ENCODE results near the gene MAST4. TPM values are rescaled to one million over a fixed set of nuclear protein-coding genes. Genes with fewer than 3 reads are reported as not detected.

Gene MAST4
- polyA plus RNA-seq, 1 experiment = 4.0 TPM

GRCh38 chr5:66974256-66974655, 378.1 kb downstream of the MAST4 start:
- Histone ChIP-seq H3K4me3 (ENCODE audit: low read depth, low read length) (no peak overlapping the region), H3K36me3 (ENCODE audit: control insufficient read depth, insufficient read depth, low read length) (no peaks in the 10 kb centered on the region), H3K27me3 (ENCODE audit: control insufficient read depth, insufficient read depth, low read length) (no peaks in the 10 kb centered on the region)
- ChIA-PET POLR2A (no interaction called here), CTCF (interaction anchor here (0.8 to 5.3 kb wide), 3 partner anchors 13 to 175 kb away, joined by 3 to 26 read pairs (median 3); no protein-coding TSS in a partner anchor)
- TF ChIP-seq, protein P1, sequence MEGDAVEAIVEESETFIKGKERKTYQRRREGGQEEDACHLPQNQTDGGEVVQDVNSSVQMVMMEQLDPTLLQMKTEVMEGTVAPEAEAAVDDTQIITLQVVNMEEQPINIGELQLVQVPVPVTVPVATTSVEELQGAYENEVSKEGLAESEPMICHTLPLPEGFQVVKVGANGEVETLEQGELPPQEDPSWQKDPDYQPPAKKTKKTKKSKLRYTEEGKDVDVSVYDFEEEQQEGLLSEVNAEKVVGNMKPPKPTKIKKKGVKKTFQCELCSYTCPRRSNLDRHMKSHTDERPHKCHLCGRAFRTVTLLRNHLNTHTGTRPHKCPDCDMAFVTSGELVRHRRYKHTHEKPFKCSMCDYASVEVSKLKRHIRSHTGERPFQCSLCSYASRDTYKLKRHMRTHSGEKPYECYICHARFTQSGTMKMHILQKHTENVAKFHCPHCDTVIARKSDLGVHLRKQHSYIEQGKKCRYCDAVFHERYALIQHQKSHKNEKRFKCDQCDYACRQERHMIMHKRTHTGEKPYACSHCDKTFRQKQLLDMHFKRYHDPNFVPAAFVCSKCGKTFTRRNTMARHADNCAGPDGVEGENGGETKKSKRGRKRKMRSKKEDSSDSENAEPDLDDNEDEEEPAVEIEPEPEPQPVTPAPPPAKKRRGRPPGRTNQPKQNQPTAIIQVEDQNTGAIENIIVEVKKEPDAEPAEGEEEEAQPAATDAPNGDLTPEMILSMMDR (IDR thresholded peaks at IDR 0.05; ENCODE audit: insufficient read depth, low read depth, low read length) = no peak
- no peak for DNase-seq (ENCODE audit: low read depth)

- POLR2A ChIA-PET = no interaction called here
- TF ChIP-seq, protein P1 (IDR thresholded peaks at IDR 0.05; ENCODE audit: insufficient read depth, low read depth, low read length) = no peak
- no peak for DNase-seq (ENCODE audit: low read depth)
- Histone ChIP-seq H3K36me3 (ENCODE audit: control insufficient read depth, insufficient read depth, low read length) (no peaks in the 10 kb centered on the region), H3K4me3 (ENCODE audit: low read depth, low read length) (no peak overlapping the region), H3K27me3 (ENCODE audit: control insufficient read depth, insufficient read depth, low read length) (no peaks in the 10 kb centered on the region)
- CTCF ChIA-PET = interaction anchor here (1.1 to 5.3 kb wide), 2 partner anchors 12 to 174 kb away, joined by 4 to 26 read pairs; no protein-coding TSS in a partner anchor
These were observed 379.9 kb downstream of the MAST4 start for GRCh38 chr5:66976108-66976507.

DNA sequence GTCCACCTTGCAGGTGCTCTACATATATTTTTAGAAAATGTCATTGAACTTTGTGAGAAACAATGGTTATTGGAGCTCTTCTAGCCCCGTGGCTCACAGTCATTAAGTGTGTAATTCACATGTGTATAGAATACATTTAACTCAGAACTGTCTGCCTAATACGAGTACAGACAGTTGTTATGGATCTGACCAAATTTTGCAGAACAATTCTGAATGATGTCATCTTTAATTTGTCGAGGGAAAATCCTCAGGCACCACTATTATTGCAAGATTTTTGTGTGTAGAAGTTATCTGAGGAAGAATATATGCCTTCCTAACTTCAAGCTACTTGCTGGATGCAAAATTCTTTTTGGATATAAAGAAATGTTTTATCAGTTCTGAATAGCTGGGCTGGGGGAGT, 383.5 kb downstream of the MAST4 start:
- DNase-seq (ENCODE audit: low read depth) = no peak
- no peak overlapping the region for H3K4me3 ChIP-seq (ENCODE audit: low read depth, low read length)
- CTCF ChIA-PET = interaction anchor here (1.1 to 1.5 kb wide), 2 partner anchors 8 to 12 kb away, joined by 5 to 7 read pairs; no protein-coding TSS in a partner anchor
- POLR2A ChIA-PET = no interaction called here
- no peaks in the 10 kb centered on the region for H3K27me3 ChIP-seq (ENCODE audit: control insufficient read depth, insufficient read depth, low read length)
- no peaks in the 10 kb centered on the region for H3K36me3 ChIP-seq (ENCODE audit: control insufficient read depth, insufficient read depth, low read length)
- TF ChIP-seq, protein P1 (IDR thresholded peaks at IDR 0.05; ENCODE audit: insufficient read depth, low read depth, low read length) = no peak

DNA sequence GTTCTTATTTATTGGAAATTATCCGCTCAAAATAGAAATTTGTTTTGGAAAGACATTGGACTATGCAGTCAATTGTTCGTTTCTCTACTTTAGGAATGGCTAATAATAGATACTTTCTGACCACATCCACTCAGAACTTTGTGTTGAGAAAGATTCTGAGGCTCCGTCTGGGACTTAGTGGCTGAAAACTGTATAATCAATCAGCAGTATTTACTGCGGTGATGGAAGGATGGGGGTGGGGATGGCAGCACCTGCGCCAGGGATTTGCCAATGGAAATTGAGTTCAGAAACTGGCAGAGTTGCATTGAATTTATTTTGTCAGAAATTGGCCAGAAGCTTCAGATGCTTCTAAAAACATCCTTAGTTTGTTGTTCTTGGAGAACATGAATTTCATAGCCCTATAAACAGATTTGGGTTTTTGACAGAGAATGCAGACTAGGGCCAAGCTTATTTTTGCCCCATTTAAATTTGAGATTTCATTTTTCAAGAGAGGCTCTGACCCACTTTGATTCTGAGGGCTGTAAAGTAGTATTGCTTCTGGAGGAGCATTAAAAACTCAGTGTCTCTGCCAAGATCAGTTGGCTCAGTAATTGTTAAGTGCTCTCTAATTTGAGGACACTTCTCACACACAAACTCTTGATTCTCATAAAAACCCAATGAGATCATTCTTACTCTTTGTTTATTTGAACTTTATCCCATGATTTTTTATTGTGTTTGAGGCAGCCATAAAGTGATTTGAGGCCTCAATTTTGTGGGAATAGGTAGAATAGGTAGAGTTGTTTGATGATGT, 385.3 kb downstream of the MAST4 start:
- TF ChIP-seq, protein P1 (IDR thresholded peaks at IDR 0.05; ENCODE audit: insufficient read depth, low read depth, low read length) = no peak
- Histone ChIP-seq H3K27me3 (ENCODE audit: control insufficient read depth, insufficient read depth, low read length) (no peaks in the 10 kb centered on the region), H3K4me3 (ENCODE audit: low read depth, low read length) (no peak overlapping the region), H3K36me3 (ENCODE audit: control insufficient read depth, insufficient read depth, low read length) (no peaks in the 10 kb centered on the region)
- CTCF ChIA-PET = no interaction called here
- POLR2A ChIA-PET = no interaction called here
- DNase-seq (ENCODE audit: low read depth) = no peak

- TF ChIP-seq, protein P1 (IDR thresholded peaks at IDR 0.05; ENCODE audit: insufficient read depth, low read depth, low read length) = no peak
- CTCF ChIA-PET = interaction anchor here (4.3 kb wide), 1 partner anchor 168 kb away, joined by 16 read pairs; no protein-coding TSS in a partner anchor
These were observed 385.8 kb downstream of the MAST4 start for GRCh38 chr5:66982056-66982387.

More at GRCh38 chr5:66982056-66982387, 385.8 kb downstream of the MAST4 start:
- DNase-seq (ENCODE audit: low read depth) = no peak
- no peaks in the 10 kb centered on the region for H3K27me3 ChIP-seq (ENCODE audit: control insufficient read depth, insufficient read depth, low read length)
- H3K36me3 ChIP-seq (ENCODE audit: control insufficient read depth, insufficient read depth, low read length) = no peaks in the 10 kb centered on the region
- POLR2A ChIA-PET = no interaction called here
- no peak overlapping the region for H3K4me3 ChIP-seq (ENCODE audit: low read depth, low read length)

Measured in BJ (cell line).